GM18868 (cell line): ENCODE measurements around the gene PTPRM.

ENCODE experiments used
- ATAC-seq: cut with Tn5 transposase; IDR thresholded peaks from one replicate; pipeline ENCODE4 v1.9.1; 2021; ENCODE audit warnings: mild to moderate bottlenecking, moderate library complexity; ENCODE audit not compliant: unreplicated experiment

The PTPRM gene

GRCh38 chr18:7979714-7980113 lies 412.6 kb downstream of the PTPRM start:
- no peak for ATAC-seq

GRCh38 chr18:7980136-7980535 lies 413.0 kb downstream of the PTPRM start:
- no peak for ATAC-seq

- no peak for ATAC-seq
Observed at GRCh38 chr18:7980656-7981055, 413.5 kb downstream of the PTPRM start.

GRCh38 chr18:7982216-7982615 lies 415.1 kb downstream of the PTPRM start:
- ATAC-seq: no peak

GRCh38 chr18:7987284-7987976 lies 420.3 kb downstream of the PTPRM start:
- ATAC-seq: no peak

- no peak for ATAC-seq
Observed at GRCh38 chr18:7990670-7991069, 423.6 kb downstream of the PTPRM start.

- no peak for ATAC-seq
Observed at GRCh38 chr18:8001711-8002301, 434.7 kb downstream of the PTPRM start.

- ATAC-seq: no peak
Observed at GRCh38 chr18:8003878-8004675, 437.0 kb downstream of the PTPRM start.

GRCh38 chr18:8004792-8005191 lies 437.7 kb downstream of the PTPRM start:
- ATAC-seq: no peak

GRCh38 chr18:8005870-8006569 lies 438.9 kb downstream of the PTPRM start:
- ATAC-seq: no peak

GRCh38 chr18:8006979-8007378 lies 439.9 kb downstream of the PTPRM start:
- ATAC-seq: no peak

- ATAC-seq: no peak
Observed at GRCh38 chr18:8008033-8008432, 440.9 kb downstream of the PTPRM start.

- ATAC-seq: no peak
Observed at GRCh38 chr18:8011361-8011760, 444.2 kb downstream of the PTPRM start.

- ATAC-seq: no peak
Observed at GRCh38 chr18:8011906-8012305, 444.8 kb downstream of the PTPRM start.

GRCh38 chr18:8018701-8019331 lies 451.7 kb downstream of the PTPRM start:
- ATAC-seq: no peak

GRCh38 chr18:8019600-8019999 lies 452.5 kb downstream of the PTPRM start:
- no peak for ATAC-seq

- no peak for ATAC-seq
Observed at GRCh38 chr18:8020132-8020846, 453.2 kb downstream of the PTPRM start.

- ATAC-seq: no peak
Observed at GRCh38 chr18:8029061-8029460, 461.9 kb downstream of the PTPRM start.

GRCh38 chr18:8029731-8030130 lies 462.6 kb downstream of the PTPRM start:
- ATAC-seq: no peak

- no peak for ATAC-seq
Observed at GRCh38 chr18:8030201-8030600, 463.1 kb downstream of the PTPRM start.
